Activated T-cell treated with anti-CD3 and anti-CD28 coated beads, Interleukin-2, amount 50 U/mL, for 72 hours (primary cell): Measurements from ENCODE around the gene APOBEC4. TPM values are rescaled to one million over a fixed set of nuclear protein-coding genes. Genes with fewer than 3 reads are reported as not detected.
"Not testable (repeated sequence)": the region's sequence is repeated elsewhere in the genome, so short reads cannot be mapped to it uniquely, and the experiment has no call there.

Experiments used
- ATAC-seq, 2 donors: fragments of 150-1000 bp; cut with Tn5 transposase; replicated peaks in 1 of 2; 2 replicates each; pipeline ENCODE4 v1.10.0; 2021; ENCODE audit warnings: moderate library complexity in 2 of 2, mild to moderate bottlenecking in 1 of 2
- DNase-seq, 2 donors: peaks; one replicate each; pipeline ENCODE4 v3.0.0; 2021 to 2022; ENCODE audit warnings: mixed read lengths in 1 of 2
- H3K27ac Mint-ChIP-seq: one replicate; pipeline ENCODE4 v1.8.0; 2022; ENCODE audit warnings: mild to moderate bottlenecking, moderate library complexity, mixed read lengths
- H3K27me3 Mint-ChIP-seq: one replicate; pipeline ENCODE4 v1.8.0; 2022; ENCODE audit warnings: low read depth, mixed read lengths
- H3K36me3 Mint-ChIP-seq, 2 donors: one replicate each; pipeline ENCODE4 v1.8.0; 2022; ENCODE audit warnings: mixed read lengths in 2 of 2, mild to moderate bottlenecking in 1 of 2; ENCODE audit not compliant: insufficient read depth in 2 of 2
- H3K4me1 Mint-ChIP-seq: one replicate; pipeline ENCODE4 v1.8.0; 2022; ENCODE audit warnings: low read depth, mixed read lengths
- H3K4me3 Mint-ChIP-seq, 2 donors: one replicate each; pipeline ENCODE4 v1.8.0; 2022; ENCODE audit warnings: mild to moderate bottlenecking in 2 of 2, mixed read lengths in 2 of 2, moderate library complexity in 2 of 2
- H3K9me3 Mint-ChIP-seq, 2 donors: one replicate each; pipeline ENCODE4 v1.8.0; 2022; ENCODE audit warnings: mixed read lengths in 2 of 2
- total RNA-seq, 2 donors: library from RNA; stranded (reverse); gene quantifications; one replicate each; pipeline ENCODE4 v1.2.3, GENCODE V29; 2022

APOBEC4 gene
- total RNA-seq, 2 donors from 2014 or later = not detected

DNA sequence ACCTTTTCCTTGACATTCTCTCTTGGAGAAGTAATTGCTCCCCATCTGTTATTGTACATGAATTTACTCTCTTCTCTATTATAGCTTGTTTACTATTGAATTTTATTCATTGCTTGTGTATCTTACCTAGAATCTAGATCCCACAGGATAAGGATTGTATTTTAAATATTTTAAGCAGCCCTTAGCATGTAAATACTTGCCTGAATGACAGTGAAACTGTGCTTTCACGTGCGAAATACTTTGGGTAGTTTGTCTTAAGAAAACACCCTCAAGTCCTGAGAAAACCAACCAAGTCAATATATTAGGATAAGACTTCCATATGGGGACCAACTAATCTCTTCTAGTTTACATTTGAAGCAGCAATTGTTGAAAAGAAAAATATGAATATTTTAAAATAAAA, 32.8 kb downstream of the APOBEC4 start:
- Mint-ChIP-seq H3K36me3 (peaks cover 1 to 6% of the 10 kb centered on the region in 2 donors), H3K27me3 (no peaks in the 10 kb centered on the region), H3K4me1 (peaks cover 12% of the 10 kb centered on the region), H3K27ac (peak overlapping the region; percentile 68), H3K4me3 (no peak overlapping the region), H3K9me3 (no peaks in the 10 kb centered on the region)
- no peak for DNase-seq
- ATAC-seq = no peak

DNA sequence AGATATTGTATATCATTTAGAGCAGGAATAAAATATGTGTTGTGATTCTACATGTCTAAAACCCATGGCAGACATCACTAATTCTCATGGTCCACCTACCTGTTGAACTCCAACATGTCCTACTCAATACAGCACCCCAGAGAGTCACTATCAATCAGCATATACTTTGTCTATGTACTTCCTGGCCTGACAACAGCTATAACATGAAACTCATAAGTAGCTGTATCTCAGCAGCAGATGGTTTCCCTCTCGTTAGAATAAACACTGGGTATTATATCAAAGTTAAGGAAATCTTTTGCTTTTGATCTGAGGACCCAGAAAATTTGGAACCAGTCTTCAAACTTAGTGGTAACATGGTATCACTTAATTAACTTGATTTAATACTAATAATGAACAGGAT, 33.3 kb downstream of the APOBEC4 start:
- H3K4me1 Mint-ChIP-seq = peaks cover 12% of the 10 kb centered on the region
- H3K9me3 Mint-ChIP-seq = no peaks in the 10 kb centered on the region
- ATAC-seq (no peak), DNase-seq (no peak)
- peaks cover 0 to 6% of the 10 kb centered on the region in 2 donors for H3K36me3 Mint-ChIP-seq
- no peak overlapping the region for H3K27ac Mint-ChIP-seq
- no peaks in the 10 kb centered on the region for H3K27me3 Mint-ChIP-seq
- H3K4me3 Mint-ChIP-seq = no peak overlapping the region

DNA sequence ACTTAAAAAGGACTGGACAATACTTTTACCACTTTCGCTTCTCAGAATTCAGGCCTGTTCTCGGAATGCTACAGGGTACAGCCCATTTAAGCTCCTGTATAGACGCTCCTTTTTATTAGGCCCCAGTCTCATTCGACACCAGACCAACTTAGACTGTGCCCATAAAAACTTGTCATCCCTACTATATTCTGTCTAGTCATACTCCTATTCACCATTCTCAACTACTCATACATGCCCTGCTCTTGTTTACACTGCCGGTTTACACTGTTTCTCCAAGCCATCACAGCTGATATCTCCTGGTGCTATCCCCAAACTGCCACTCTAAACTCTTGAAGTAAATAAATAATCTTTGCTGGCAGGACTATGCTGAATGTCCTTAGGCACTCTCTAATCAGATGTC, 34.9 kb downstream of the APOBEC4 start:
- DNase-seq, H3K4me1 Mint-ChIP-seq, H3K27me3 Mint-ChIP-seq, H3K36me3 Mint-ChIP-seq, H3K4me3 Mint-ChIP-seq, H3K9me3 Mint-ChIP-seq, ATAC-seq: not testable (repeated sequence)
- peak overlapping the region; percentile 24 for H3K27ac Mint-ChIP-seq

DNA sequence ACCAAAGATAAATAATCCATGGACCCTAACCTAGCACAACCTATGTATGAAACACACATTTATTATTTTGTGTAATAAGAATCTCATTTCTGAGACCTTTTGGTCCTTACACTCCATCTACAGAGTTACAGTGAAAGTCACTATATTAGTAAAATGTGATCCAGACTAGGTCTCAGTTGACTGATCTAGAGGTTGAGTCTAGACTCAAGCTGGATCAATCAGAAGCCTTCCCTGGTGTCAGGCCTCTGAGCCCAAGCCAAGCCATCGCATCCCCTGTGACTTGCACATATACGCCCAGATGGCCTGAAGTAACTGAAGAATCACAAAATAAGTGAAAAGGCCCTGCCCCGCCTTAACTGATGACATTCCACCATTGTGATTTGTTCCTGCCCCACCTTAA, 40.1 kb downstream of the APOBEC4 start:
- not testable (repeated sequence) for H3K36me3 Mint-ChIP-seq, H3K27me3 Mint-ChIP-seq, DNase-seq, H3K27ac Mint-ChIP-seq, H3K4me3 Mint-ChIP-seq, H3K4me1 Mint-ChIP-seq, H3K9me3 Mint-ChIP-seq
- peak in 1 of 2 donors; percentile 32 for ATAC-seq

DNA sequence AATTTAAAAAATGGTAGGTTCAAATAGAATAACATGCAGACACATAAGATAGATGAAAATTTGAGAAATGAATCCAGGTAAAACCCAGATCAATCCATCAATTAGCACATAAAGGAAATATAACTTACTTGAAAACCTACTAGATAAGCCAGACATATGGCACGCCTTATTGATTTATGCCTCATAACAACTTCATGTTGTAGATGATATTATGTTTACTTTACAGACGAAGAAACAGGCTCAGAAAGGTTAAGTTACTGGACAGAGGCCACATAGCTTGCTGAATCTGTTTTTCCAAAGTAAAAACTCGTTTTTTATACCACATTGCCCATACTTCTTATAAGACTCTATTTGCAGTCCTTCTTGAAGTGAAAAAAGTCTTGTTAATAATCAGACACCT, 40.7 kb downstream of the APOBEC4 start:
- no peak overlapping the region for H3K4me3 Mint-ChIP-seq
- ATAC-seq (no peak), DNase-seq (no peak)
- no peaks in the 10 kb centered on the region for H3K27me3 Mint-ChIP-seq
- H3K36me3 Mint-ChIP-seq = no peaks in the 10 kb centered on the region
- no peak overlapping the region for H3K27ac Mint-ChIP-seq
- H3K9me3 Mint-ChIP-seq = no peaks in the 10 kb centered on the region
- H3K4me1 Mint-ChIP-seq = peaks cover 4% of the 10 kb centered on the region

DNA sequence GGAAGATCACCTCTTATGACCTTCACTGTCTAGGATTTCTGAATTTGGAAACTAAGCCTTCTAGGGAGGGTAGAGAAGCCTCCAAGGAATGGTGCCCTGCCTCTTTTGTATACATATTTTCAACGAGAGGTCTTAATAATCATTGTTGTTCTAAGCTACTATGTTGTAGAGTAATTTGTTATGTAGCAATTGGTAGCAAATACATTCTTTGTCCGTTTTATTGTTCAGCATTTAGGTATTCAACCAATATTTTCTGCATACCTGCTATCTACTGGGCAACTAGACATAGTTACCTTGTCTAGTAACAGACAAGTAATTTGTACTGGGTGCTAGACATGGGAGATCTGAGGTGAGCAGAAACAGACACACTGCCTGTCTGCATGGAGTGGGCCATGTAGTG, 42.1 kb downstream of the APOBEC4 start:
- H3K27me3 Mint-ChIP-seq = no peaks in the 10 kb centered on the region
- H3K27ac Mint-ChIP-seq = no peak overlapping the region
- DNase-seq = no peak
- H3K9me3 Mint-ChIP-seq = no peaks in the 10 kb centered on the region
- no peak for ATAC-seq
- H3K4me1 Mint-ChIP-seq = peaks cover 4% of the 10 kb centered on the region
- H3K4me3 Mint-ChIP-seq = no peak overlapping the region
- no peaks in the 10 kb centered on the region for H3K36me3 Mint-ChIP-seq

DNA sequence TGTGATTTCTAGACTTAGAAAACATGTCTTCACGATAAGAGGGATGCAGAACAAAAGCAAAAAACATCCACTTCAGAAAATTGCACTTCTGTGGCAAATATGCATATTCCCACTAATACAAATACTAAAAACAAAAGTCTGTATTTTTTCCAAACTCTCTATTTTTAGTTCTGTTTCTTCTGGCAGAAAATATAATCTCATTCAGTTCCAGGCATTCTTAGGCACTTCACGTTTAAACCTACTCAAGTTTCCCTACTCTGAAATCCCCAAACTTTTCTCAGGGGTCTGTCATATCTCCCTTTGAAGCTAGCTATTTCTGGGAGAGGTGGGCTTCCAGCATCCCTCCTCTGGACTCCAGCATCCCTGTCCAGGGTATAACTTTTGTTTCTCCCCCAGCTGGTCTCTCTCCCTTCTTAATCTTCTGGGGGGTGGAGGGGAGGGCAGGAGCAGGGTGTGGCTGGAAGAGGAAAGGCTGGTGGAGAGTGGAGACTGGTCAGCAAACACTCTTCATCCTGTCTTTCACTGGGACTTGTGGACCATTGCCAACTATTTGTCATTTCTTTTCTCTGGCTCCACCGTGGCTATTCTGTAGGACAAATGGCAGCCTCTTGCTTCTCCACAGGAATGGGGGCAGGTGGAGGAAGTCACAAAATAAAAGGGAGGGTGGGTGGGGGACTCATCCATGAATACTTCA, 43.2 kb downstream of the APOBEC4 start:
- ATAC-seq (no peak), DNase-seq (no peak)
- H3K4me3 Mint-ChIP-seq = no peak overlapping the region
- H3K27ac Mint-ChIP-seq = no peak overlapping the region
- peaks cover 4% of the 10 kb centered on the region for H3K4me1 Mint-ChIP-seq
- H3K36me3 Mint-ChIP-seq = no peaks in the 10 kb centered on the region
- no peaks in the 10 kb centered on the region for H3K9me3 Mint-ChIP-seq
- no peaks in the 10 kb centered on the region for H3K27me3 Mint-ChIP-seq

DNA sequence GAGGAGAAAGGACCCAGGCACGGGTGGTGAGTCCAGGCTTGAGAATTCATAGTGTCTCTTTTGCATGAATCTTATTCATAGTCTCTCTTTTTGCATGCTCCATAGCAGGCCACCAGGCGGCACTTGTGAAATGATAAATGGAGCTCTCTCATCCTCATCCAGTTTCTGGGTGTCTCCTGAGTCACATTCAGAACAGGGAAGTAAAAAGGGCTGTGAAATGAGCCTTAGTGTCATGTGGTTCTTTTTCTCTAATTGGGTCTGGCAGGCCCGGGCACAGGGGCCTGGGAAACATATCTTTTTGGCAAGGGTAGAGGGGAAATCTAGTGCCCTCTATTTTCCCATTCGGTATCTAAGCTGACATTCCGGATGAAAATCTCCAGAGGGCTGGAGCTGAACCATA, 43.8 kb downstream of the APOBEC4 start:
- H3K27me3 Mint-ChIP-seq = no peaks in the 10 kb centered on the region
- no peaks in the 10 kb centered on the region for H3K36me3 Mint-ChIP-seq
- no peaks in the 10 kb centered on the region for H3K9me3 Mint-ChIP-seq
- peaks cover 4% of the 10 kb centered on the region for H3K4me1 Mint-ChIP-seq
- no peak overlapping the region for H3K27ac Mint-ChIP-seq
- H3K4me3 Mint-ChIP-seq = no peak overlapping the region
- DNase-seq = no peak
- ATAC-seq = peak; percentile 36 to 51

DNA sequence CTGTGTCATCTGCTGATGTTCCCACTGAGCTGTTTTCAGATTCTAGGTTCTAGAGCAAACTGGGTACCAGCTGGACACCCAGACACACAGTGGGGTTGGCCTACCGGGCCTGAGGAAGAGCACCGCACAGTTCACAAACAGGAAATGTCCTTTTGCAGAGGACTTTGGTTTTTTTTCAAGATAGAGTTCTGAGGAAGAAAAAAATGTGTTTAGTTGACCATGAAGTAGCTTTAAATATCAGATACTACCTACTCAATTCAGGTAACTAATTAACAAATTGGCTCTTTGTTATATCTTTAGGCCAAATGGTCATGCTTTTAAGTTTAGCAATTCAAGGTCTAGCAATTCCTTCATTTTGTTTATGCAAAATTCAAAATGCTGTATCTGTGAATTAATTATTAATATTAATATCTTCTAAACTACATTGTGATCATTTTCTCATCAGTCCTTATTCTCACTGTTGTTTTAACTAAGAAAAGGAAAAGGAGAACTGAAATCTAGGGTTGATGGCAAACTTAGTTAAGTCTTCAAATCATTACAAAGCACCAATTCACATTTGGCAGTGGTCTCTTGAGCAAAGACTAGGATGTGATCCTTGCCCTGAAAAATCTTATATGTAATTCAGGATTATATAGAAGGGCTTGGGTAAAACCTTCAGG, 45.7 kb downstream of the APOBEC4 start:
- ATAC-seq (no peak), DNase-seq (no peak)
- no peaks in the 10 kb centered on the region for H3K9me3 Mint-ChIP-seq
- no peak overlapping the region for H3K27ac Mint-ChIP-seq
- no peaks in the 10 kb centered on the region for H3K4me1 Mint-ChIP-seq
- no peak overlapping the region for H3K4me3 Mint-ChIP-seq
- peaks cover 3% of the 10 kb centered on the region for H3K27me3 Mint-ChIP-seq
- H3K36me3 Mint-ChIP-seq = no peaks in the 10 kb centered on the region

DNA sequence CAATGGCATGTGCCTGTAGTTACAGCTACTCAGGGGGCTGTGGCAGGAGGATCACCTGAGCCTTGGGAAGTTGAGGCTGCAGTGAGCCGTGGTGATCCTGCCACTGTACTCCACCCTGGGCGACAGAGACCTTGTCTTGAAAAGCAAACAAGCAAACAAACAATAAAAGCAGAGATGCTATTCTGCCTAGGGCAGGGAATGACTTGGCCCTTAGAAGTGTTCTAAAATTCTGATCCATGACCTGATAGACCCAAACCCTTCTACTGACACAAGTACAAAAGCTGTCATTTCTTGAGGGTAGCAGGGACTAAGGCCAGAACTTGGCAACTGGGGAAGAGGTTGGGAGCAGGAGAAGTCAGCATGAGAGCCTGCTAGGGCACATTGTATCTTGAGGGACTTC, 47.2 kb downstream of the APOBEC4 start:
- DNase-seq = no peak
- Mint-ChIP-seq H3K36me3 (no peaks in the 10 kb centered on the region), H3K9me3 (no peaks in the 10 kb centered on the region), H3K4me3 (no peak overlapping the region), H3K27me3 (peaks cover 5% of the 10 kb centered on the region), H3K27ac (no peak overlapping the region), H3K4me1 (no peaks in the 10 kb centered on the region)
- ATAC-seq = no peak

DNA sequence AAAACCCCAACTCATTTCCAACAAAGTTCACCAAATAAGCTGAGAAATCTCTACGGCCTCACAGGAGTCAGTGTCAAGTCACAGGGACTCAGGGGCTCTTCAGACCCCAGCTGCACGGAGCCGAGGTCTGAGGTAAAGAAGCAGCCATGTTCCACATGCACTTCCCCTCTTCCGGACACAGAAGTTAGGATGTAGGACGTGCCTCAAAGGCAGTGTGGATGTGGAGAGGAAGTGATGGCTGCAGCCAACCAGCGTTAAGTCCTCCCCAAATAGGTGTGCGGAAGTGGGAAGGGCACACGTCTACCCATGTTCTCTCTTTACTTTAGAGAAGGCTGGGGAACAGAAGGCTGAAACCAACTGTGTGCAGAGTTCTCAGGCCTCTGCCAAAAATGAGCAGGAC, 48.3 kb downstream of the APOBEC4 start:
- Mint-ChIP-seq H3K36me3 (peaks cover 0 to 1% of the 10 kb centered on the region in 2 donors), H3K4me1 (no peaks in the 10 kb centered on the region), H3K27ac (no peak overlapping the region), H3K27me3 (peaks cover 5% of the 10 kb centered on the region), H3K4me3 (no peak overlapping the region), H3K9me3 (no peaks in the 10 kb centered on the region)
- DNase-seq (no peak), ATAC-seq (no peak)

DNA sequence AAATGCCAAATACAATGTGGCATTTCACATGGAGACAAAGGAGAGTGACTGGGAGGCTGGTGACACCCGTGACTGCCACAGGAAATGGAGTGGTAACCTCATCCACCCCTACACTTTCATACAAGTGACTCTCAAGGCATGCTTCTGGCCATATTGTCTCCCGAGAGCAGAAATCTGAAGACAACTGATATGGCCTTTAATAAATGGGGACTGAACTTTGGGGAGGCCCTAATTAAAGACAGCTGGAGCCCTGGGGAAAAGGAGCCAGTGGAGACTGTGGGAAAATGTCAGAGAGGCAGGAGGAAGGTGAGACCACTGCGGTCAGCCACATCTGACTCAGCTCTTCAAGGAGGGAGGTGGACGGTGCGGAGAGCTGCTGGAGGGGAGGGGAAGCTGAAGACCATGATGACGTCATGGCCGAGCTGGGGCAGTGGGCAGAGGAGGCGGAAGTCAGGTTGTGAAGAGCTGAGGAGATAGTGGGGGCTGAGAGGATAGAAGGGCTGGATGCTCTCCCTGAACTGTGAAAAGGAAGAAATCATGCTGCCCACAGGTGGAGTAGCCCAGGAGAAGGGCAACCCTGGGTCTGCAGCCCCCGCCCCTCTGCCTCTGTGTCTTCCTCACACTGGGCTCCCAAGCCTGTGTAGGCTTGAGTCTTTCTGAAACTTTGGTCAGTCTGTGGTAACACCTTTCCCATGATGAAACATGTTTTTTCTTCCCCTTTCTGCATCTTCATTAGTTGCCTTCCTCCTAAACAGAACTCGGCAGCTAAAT, 48.9 kb downstream of the APOBEC4 start:
- H3K27ac Mint-ChIP-seq = no peak overlapping the region
- no peak for ATAC-seq

DNA sequence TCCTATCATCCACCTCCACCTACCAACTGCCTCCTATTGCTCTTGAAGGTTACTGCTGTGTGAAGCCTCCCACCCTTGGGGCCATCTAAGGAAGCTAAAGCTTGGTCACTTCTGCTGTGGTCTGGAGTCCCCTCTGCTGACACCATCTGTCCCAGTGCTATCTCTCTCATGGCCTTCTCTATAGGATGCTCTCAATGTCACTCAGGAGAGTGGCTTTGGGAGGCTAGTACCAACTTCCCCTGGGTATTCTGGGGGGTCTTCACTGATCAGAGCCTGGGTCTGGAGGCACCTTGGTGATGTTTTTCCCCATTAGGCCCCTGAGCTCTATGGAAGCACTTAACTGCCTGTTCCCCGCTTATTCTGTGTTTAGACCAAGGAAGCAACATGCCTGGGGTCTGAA, 50.6 kb downstream of the APOBEC4 start:
- Mint-ChIP-seq H3K4me1 (peaks cover 9% of the 10 kb centered on the region), H3K27me3 (peaks cover 5% of the 10 kb centered on the region), H3K27ac (no peak overlapping the region), H3K4me3 (no peak overlapping the region), H3K36me3 (peaks cover 0 to 1% of the 10 kb centered on the region in 2 donors), H3K9me3 (no peaks in the 10 kb centered on the region)
- no peak for ATAC-seq
- DNase-seq = no peak

More for the DNA sequence above, 48.9 kb downstream of the APOBEC4 start:
- Mint-ChIP-seq H3K27me3 (peaks cover 5% of the 10 kb centered on the region), H3K4me1 (no peaks in the 10 kb centered on the region), H3K4me3 (no peak overlapping the region), H3K36me3 (peaks cover 0 to 1% of the 10 kb centered on the region in 2 donors), H3K9me3 (no peaks in the 10 kb centered on the region)
- DNase-seq = no peak
